ENCODE results near the gene RAB3A. TPM values are rescaled to one million over a fixed set of nuclear protein-coding genes. Genes with fewer than 3 reads are reported as not detected.

The RAB3A gene
- total and polyA plus RNA-seq, 9 of the 15 experiments (the other 6 are each of a cell fraction or from before 2014, with no cell fraction given), result 0.17 to 5.1 (median 0.90) TPM; not detected in 1

DNA sequence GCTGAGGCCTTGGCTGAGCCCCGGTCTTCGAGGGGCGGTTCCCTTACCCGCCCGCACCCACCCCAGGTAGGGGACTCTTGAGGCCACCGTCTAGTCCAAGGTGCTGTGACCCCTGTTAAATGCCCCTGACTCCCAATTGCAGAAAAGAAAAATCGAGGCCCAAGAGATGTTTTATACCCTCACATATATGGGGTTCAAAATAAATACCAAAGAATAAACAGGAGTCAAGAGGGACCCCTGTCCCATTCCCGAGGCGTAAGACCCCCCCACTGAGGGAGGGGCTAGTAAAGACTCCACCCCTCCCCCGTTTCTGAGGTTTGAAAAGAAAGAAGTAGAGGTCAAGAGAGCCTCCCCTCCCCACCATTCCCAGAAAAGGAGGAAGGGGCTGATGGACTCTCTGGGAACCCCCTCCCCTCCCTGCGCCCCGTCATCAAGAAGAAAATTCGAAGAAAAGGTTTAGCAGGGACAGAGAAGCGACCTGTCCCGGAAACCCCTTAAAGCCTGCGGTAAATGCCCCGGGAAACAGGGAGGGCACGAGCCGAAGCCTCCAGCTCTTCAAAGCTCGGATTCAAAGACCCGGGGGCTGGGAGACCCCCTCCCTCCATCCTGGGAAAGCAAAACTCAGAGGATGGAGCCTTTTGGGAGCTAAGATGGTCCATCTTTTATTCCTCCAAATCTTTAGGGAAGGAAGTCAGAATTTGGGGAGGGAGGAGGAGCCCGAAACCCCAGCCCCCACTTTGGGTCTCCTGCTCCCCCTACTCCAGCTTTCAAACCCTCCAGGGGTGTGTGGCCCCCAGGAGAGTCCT is 755 bp upstream of the RAB3A start (continued):
- TF ChIP-seq, protein P1, sequence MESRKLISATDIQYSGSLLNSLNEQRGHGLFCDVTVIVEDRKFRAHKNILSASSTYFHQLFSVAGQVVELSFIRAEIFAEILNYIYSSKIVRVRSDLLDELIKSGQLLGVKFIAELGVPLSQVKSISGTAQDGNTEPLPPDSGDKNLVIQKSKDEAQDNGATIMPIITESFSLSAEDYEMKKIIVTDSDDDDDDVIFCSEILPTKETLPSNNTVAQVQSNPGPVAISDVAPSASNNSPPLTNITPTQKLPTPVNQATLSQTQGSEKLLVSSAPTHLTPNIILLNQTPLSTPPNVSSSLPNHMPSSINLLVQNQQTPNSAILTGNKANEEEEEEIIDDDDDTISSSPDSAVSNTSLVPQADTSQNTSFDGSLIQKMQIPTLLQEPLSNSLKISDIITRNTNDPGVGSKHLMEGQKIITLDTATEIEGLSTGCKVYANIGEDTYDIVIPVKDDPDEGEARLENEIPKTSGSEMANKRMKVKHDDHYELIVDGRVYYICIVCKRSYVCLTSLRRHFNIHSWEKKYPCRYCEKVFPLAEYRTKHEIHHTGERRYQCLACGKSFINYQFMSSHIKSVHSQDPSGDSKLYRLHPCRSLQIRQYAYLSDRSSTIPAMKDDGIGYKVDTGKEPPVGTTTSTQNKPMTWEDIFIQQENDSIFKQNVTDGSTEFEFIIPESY (CRISPR knock-in tag; IDR thresholded peaks at IDR 0.05), result no peak
- TF ChIP-seq LCOR (CRISPR knock-in tag; IDR thresholded peaks at IDR 0.05), result no peak
- TF ChIP-seq ZFP1 (CRISPR knock-in tag; IDR thresholded peaks at IDR 0.05), result no peak
- peak; percentile 53 for TF ChIP-seq GABPA (tag; conservative IDR thresholded peaks at IDR 0.05; ENCODE audit: low read depth)
- no peak for TF ChIP-seq ZC3H8 (IDR thresholded peaks at IDR 0.05)
- TF ChIP-seq, protein P2, sequence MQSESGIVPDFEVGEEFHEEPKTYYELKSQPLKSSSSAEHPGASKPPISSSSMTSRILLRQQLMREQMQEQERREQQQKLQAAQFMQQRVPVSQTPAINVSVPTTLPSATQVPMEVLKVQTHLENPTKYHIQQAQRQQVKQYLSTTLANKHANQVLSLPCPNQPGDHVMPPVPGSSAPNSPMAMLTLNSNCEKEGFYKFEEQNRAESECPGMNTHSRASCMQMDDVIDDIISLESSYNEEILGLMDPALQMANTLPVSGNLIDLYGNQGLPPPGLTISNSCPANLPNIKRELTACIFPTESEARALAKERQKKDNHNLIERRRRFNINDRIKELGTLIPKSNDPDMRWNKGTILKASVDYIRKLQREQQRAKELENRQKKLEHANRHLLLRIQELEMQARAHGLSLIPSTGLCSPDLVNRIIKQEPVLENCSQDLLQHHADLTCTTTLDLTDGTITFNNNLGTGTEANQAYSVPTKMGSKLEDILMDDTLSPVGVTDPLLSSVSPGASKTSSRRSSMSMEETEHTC (IDR thresholded peaks at IDR 0.05), result no peak
- no peak for TF ChIP-seq PHB2 (IDR thresholded peaks at IDR 0.05; ENCODE audit: low read depth)
- TF ChIP-seq ZNF282 (CRISPR knock-in tag; IDR thresholded peaks at IDR 0.05), result no peak
- TF ChIP-seq, protein P3, sequence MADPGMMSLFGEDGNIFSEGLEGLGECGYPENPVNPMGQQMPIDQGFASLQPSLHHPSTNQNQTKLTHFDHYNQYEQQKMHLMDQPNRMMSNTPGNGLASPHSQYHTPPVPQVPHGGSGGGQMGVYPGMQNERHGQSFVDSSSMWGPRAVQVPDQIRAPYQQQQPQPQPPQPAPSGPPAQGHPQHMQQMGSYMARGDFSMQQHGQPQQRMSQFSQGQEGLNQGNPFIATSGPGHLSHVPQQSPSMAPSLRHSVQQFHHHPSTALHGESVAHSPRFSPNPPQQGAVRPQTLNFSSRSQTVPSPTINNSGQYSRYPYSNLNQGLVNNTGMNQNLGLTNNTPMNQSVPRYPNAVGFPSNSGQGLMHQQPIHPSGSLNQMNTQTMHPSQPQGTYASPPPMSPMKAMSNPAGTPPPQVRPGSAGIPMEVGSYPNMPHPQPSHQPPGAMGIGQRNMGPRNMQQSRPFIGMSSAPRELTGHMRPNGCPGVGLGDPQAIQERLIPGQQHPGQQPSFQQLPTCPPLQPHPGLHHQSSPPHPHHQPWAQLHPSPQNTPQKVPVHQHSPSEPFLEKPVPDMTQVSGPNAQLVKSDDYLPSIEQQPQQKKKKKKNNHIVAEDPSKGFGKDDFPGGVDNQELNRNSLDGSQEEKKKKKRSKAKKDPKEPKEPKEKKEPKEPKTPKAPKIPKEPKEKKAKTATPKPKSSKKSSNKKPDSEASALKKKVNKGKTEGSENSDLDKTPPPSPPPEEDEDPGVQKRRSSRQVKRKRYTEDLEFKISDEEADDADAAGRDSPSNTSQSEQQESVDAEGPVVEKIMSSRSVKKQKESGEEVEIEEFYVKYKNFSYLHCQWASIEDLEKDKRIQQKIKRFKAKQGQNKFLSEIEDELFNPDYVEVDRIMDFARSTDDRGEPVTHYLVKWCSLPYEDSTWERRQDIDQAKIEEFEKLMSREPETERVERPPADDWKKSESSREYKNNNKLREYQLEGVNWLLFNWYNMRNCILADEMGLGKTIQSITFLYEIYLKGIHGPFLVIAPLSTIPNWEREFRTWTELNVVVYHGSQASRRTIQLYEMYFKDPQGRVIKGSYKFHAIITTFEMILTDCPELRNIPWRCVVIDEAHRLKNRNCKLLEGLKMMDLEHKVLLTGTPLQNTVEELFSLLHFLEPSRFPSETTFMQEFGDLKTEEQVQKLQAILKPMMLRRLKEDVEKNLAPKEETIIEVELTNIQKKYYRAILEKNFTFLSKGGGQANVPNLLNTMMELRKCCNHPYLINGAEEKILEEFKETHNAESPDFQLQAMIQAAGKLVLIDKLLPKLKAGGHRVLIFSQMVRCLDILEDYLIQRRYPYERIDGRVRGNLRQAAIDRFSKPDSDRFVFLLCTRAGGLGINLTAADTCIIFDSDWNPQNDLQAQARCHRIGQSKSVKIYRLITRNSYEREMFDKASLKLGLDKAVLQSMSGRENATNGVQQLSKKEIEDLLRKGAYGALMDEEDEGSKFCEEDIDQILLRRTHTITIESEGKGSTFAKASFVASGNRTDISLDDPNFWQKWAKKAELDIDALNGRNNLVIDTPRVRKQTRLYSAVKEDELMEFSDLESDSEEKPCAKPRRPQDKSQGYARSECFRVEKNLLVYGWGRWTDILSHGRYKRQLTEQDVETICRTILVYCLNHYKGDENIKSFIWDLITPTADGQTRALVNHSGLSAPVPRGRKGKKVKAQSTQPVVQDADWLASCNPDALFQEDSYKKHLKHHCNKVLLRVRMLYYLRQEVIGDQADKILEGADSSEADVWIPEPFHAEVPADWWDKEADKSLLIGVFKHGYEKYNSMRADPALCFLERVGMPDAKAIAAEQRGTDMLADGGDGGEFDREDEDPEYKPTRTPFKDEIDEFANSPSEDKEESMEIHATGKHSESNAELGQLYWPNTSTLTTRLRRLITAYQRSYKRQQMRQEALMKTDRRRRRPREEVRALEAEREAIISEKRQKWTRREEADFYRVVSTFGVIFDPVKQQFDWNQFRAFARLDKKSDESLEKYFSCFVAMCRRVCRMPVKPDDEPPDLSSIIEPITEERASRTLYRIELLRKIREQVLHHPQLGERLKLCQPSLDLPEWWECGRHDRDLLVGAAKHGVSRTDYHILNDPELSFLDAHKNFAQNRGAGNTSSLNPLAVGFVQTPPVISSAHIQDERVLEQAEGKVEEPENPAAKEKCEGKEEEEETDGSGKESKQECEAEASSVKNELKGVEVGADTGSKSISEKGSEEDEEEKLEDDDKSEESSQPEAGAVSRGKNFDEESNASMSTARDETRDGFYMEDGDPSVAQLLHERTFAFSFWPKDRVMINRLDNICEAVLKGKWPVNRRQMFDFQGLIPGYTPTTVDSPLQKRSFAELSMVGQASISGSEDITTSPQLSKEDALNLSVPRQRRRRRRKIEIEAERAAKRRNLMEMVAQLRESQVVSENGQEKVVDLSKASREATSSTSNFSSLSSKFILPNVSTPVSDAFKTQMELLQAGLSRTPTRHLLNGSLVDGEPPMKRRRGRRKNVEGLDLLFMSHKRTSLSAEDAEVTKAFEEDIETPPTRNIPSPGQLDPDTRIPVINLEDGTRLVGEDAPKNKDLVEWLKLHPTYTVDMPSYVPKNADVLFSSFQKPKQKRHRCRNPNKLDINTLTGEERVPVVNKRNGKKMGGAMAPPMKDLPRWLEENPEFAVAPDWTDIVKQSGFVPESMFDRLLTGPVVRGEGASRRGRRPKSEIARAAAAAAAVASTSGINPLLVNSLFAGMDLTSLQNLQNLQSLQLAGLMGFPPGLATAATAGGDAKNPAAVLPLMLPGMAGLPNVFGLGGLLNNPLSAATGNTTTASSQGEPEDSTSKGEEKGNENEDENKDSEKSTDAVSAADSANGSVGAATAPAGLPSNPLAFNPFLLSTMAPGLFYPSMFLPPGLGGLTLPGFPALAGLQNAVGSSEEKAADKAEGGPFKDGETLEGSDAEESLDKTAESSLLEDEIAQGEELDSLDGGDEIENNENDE (IDR thresholded peaks at IDR 0.05; ENCODE audit: low read depth, low read length), result no peak
- 0 out of 2 replicates have a peak, but pooled peaks have one; percentile 38 for TF ChIP-seq MTA1 (IDR thresholded peaks at IDR 0.05; ENCODE audit: borderline replicate concordance)
- TF ChIP-seq ZNF699 (CRISPR knock-in tag; IDR thresholded peaks at IDR 0.05; ENCODE audit: insufficient replicate concordance), result no peak
